HepG2 (cell line): Measurements from ENCODE around the gene PRPF18. TPM values are rescaled to one million over a fixed set of nuclear protein-coding genes. Genes with fewer than 3 reads are reported as not detected.

Experiments used
- ATAC-seq: fragments of 200-7000 bp; cut with Tn5 transposase; 3 replicates; pipeline ENCODE4 v1.9.1; 2020; ENCODE audit warnings: mild to moderate bottlenecking, moderate library complexity
- BruUV-seq: library from RNA; stranded (reverse); fragments of 400-500 nt; replicated peaks from 2 replicates; lab custom pipeline; 2021; lab: Mats Ljungman, UMichigan
- CTCF ChIA-PET: fragments of 300-600 bp; formaldehyde crosslinking; extraction: SDS; loops from one replicate; lab custom pipeline; 2021; ENCODE audit warnings: low total read pairs, inconsistent platforms, low intra/inter-chr PET ratio; lab: Yijun Ruan, JAX
- POLR2A ChIA-PET: fragments of 350-600 bp; sonication (Branson Sonifier 250); formaldehyde crosslinking; loops from one replicate; lab custom pipeline; 2020; ENCODE audit warnings: antibody characterized with exemption, inconsistent platforms; lab: Yijun Ruan, JAX
- DNase-seq: peaks from one replicate; pipeline ENCODE4 v3.0.0-alpha.2; 2015; ENCODE audit warnings: low spot score
- FAIRE-seq: peaks from 3 replicates; lab custom pipeline; 2011; peaks lifted over from hg19 to GRCh38; lab: Jason Lieb, UNC
- H2AFZ ChIP-seq: one replicate; pipeline ENCODE4 v1.6.1; 2011; ENCODE audit warnings: low read length, inconsistent platforms
- H3K27ac ChIP-seq: fragments of 300-600 bp; 3 replicates; pipeline ENCODE4 v1.8.0; 2011; ENCODE audit warnings: mixed run types, mild to moderate bottlenecking, mixed read lengths, low read length, inconsistent platforms; ENCODE audit not compliant: insufficient read depth; ENCODE audit errors: extremely low read length
- H3K27me3 ChIP-seq, 2 experiments: fragments of 200-600 bp in 1 of 2; 2 replicates in 1 of 2; 3 replicates in 1 of 2; pipeline versions ENCODE4 v1.6.0 to v1.8.0; 2011; ENCODE audit warnings: low read length in 2 of 2, mild to moderate bottlenecking in 2 of 2, moderate library complexity in 2 of 2, inconsistent platforms in 1 of 2; ENCODE audit not compliant: insufficient read depth in 2 of 2, control insufficient read depth in 1 of 2
- H3K36me3 ChIP-seq, 2 experiments: fragments of 200-600 bp in 1 of 2; replicated peaks in 1 of 2; 2 replicates in 1 of 2; 3 replicates in 1 of 2; pipeline versions ENCODE4 v1.5.1 to v1.8.0; 2011; ENCODE audit warnings: low read length in 2 of 2, inconsistent platforms in 1 of 2; ENCODE audit not compliant: insufficient read depth in 2 of 2, control insufficient read depth in 1 of 2
- H3K4me1 ChIP-seq: 2 replicates; pipeline ENCODE4 v1.5.1; 2012; ENCODE audit warnings: low read length, inconsistent platforms; ENCODE audit not compliant: insufficient read depth
- H3K4me2 ChIP-seq: 2 replicates; pipeline ENCODE4 v1.6.0; 2011; ENCODE audit warnings: low read depth, low read length, inconsistent platforms
- H3K4me3 ChIP-seq, 3 experiments: fragments of 200-600 bp in 1 of 3; sonication (generic), shearing (Covaris generic) in 1 of 3; replicated peaks in 1 of 3; 2 replicates each; pipeline ENCODE4 v1.5.1; 2011 to 2016; ENCODE audit warnings: low read length in 3 of 3, inconsistent platforms in 2 of 3, low read depth in 2 of 3, mild to moderate bottlenecking in 2 of 3, control low read depth in 1 of 3, mixed read lengths in 1 of 3; ENCODE audit not compliant: insufficient read depth in 1 of 3
- H3K79me2 ChIP-seq: one replicate; pipeline ENCODE4 v1.6.1; 2011; ENCODE audit warnings: low read length, inconsistent platforms; ENCODE audit not compliant: insufficient read depth
- H3K9ac ChIP-seq: 2 replicates; pipeline ENCODE4 v1.6.0; 2011; ENCODE audit warnings: mild to moderate bottlenecking, low read depth, low read length, inconsistent platforms; ENCODE audit not compliant: insufficient read depth
- H3K9me3 ChIP-seq: 2 replicates; pipeline ENCODE4 v1.5.1; 2012; ENCODE audit warnings: mild to moderate bottlenecking, low read length
- H4K20me1 ChIP-seq: 2 replicates; pipeline ENCODE4 v1.6.0; 2011; ENCODE audit warnings: inconsistent platforms, mild to moderate bottlenecking, low read length, moderate library complexity; ENCODE audit not compliant: insufficient read depth
- DR1 ChIP-seq: sonication (generic); formaldehyde crosslinking; IDR thresholded peaks from 2 replicates; pipeline ENCODE4 v1.8.0; 2021; ENCODE audit warnings: mild to moderate bottlenecking, missing genetic modification reagents, inconsistent platforms
- FOSL2 ChIP-seq: sonication (generic); formaldehyde crosslinking; IDR thresholded peaks from 2 replicates; pipeline ENCODE4 v1.4.0; 2020; ENCODE audit warnings: missing genetic modification reagents
- KDM6A ChIP-seq: IDR thresholded peaks from 2 replicates; pipeline ENCODE4 v1.6.1; 2016; ENCODE audit warnings: low read depth
- MBNL3 ChIP-seq: fragments of 250-450 bp; sonication (Bioruptor Pico); conservative IDR thresholded peaks from 2 replicates; pipeline ENCODE4 v1.8.0; 2022; ENCODE audit warnings: mild to moderate bottlenecking, inconsistent platforms
- NR2F1 ChIP-seq, 2 experiments: fragments of 450-650 bp in 1 of 2; formaldehyde crosslinking in 1 of 2; IDR thresholded peaks; 2 replicates each; pipeline versions ENCODE4 v1.5.0 to v1.6.1; 2016 to 2020; ENCODE audit warnings: mild to moderate bottlenecking in 1 of 2, missing compliant biosample characterization in 1 of 2, missing genetic modification reagents in 1 of 2, moderate library complexity in 1 of 2
- POLR2AphosphoS5 ChIP-seq: IDR thresholded peaks from 2 replicates; pipeline ENCODE4 v1.6.1; 2012; ENCODE audit warnings: low read depth, low read length
- SOX13 ChIP-seq, 3 experiments: fragments of 450-650 bp in 1 of 3; sonication (generic) in 1 of 3; formaldehyde crosslinking in 1 of 3; IDR thresholded peaks in 2 of 3; conservative IDR thresholded peaks in 1 of 3; 2 replicates each; pipeline versions ENCODE4 v1.5.0 to v1.6.1; 2016 to 2020; ENCODE audit warnings: antibody characterized with exemption in 1 of 3, mild to moderate bottlenecking in 1 of 3, missing compliant biosample characterization in 1 of 3, missing genetic modification reagents in 1 of 3, moderate library complexity in 1 of 3
- TAF15 ChIP-seq: fragments of 200-400 bp; formaldehyde crosslinking; IDR thresholded peaks from one replicate; pipeline ENCODE4 v1.6.1; 2018; ENCODE audit warnings: mild to moderate bottlenecking, low read depth, low read length; ENCODE audit not compliant: poor library complexity, severe bottlenecking
- XRCC5 ChIP-seq: fragments of 200-400 bp; formaldehyde crosslinking; optimal IDR thresholded peaks from 2 replicates; pipeline ENCODE3; 2017; ENCODE audit warnings: mild to moderate bottlenecking, low read length
- ZNF264 ChIP-seq: sonication (generic); formaldehyde crosslinking; IDR thresholded peaks from 2 replicates; pipeline ENCODE4 v1.4.0; 2020; ENCODE audit warnings: missing genetic modification reagents
- ZNF33B ChIP-seq: sonication (generic); formaldehyde crosslinking; IDR thresholded peaks from 2 replicates; pipeline ENCODE4 v1.5.1; 2020; ENCODE audit warnings: mild to moderate bottlenecking, missing genetic modification reagents
- ZNF883 ChIP-seq: sonication (generic); formaldehyde crosslinking; IDR thresholded peaks from 2 replicates; pipeline ENCODE4 v1.5.1; 2020; ENCODE audit warnings: mild to moderate bottlenecking, missing genetic modification reagents; ENCODE audit errors: not compliant biosample characterization
- in situ Hi-C: cut with HindIII; loops from 2 replicates; pipeline ENCODE4 v1.10.0; 2017; ENCODE audit warnings: low pct_unique_long_range_greater_than_20kb; ENCODE audit not compliant: extremely low pct_ligation_motif_present
- intact Hi-C: fragments of 100-400 bp; cut with micrococcal nuclease; formaldehyde crosslinking; loops from one replicate; pipeline ENCODE4 v1.10.0; 2022; ENCODE audit not compliant: unreplicated experiment
- polyA plus RNA-seq, 8 experiments: library from polyadenylated mRNA; depleted of rRNA in 3 of 8; stranded (reverse) in 7 of 8; unstranded in 1 of 8; fragments of >200 nt; fragmentation: Illumina TruSeq in 4 of 8; extraction: Trizol in 4 of 8; gene quantifications; 2 replicates each; pipeline versions ENCODE4 v1.2.1 to v1.2.3, GENCODE V29; 2011 to 2016; ENCODE audit warnings: low read depth in 4 of 8, missing spikeins in 1 of 8, mixed read lengths in 1 of 8; ENCODE audit not compliant: insufficient read depth in 1 of 8
- total RNA-seq, 5 experiments: library from RNA; depleted of rRNA; stranded (reverse); fragments of >200 nt; fragmentation: Illumina TruSeq; extraction: Trizol; gene quantifications; 2 replicates each; pipeline ENCODE4 v1.2.3, GENCODE V29; 2016; ENCODE audit warnings: low read depth in 1 of 5
- TF ChIP-seq, protein P1 (sequence below): sonication (generic); formaldehyde crosslinking; IDR thresholded peaks from 2 replicates; pipeline ENCODE4 v1.5.0; 2020; ENCODE audit warnings: missing genetic modification reagents, mild to moderate bottlenecking, borderline replicate concordance
- TF ChIP-seq, protein P2 (sequence below): fragments of 450-650 bp; IDR thresholded peaks from 2 replicates; pipeline ENCODE4 v1.6.1; 2016
- TF ChIP-seq, protein P3 (sequence below): sonication (generic); formaldehyde crosslinking; IDR thresholded peaks from 2 replicates; pipeline ENCODE4 v1.8.0; 2023; ENCODE audit warnings: mild to moderate bottlenecking, missing genetic modification reagents
- TF ChIP-seq, protein P4 (sequence below): sonication (generic); formaldehyde crosslinking; IDR thresholded peaks from 2 replicates; pipeline ENCODE4 v1.4.0; 2020; ENCODE audit warnings: missing genetic modification reagents
- TF ChIP-seq, protein P5 (sequence below): sonication (generic); formaldehyde crosslinking; IDR thresholded peaks from 2 replicates; pipeline ENCODE4 v1.4.0; 2020; ENCODE audit warnings: missing genetic modification reagents

Gene PRPF18
- total and polyA plus RNA-seq, 2 of the 13 experiments (the other 11 are each of a cell fraction or from before 2014, with no cell fraction given), result 6.1 to 17.2 TPM

DNA sequence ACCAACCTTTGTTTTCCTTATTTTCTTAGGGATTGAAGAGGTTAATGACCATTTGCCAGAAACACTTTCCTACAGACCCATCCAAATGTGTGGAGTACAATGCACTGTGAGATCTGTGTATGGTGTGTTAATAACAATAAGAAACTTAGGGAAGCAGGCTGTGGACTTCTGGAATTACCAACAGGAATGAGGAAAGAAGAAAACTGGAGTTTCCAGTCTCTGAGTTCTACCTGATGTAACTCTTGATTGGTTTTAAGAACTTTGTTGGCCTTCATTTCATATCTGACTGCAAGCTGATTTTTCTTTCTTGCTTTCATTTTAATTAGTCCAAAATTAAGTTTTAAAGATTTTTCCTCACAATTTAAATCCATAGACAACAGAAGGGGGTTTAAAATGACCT lies 43.5 kb downstream of the PRPF18 start:
- intact Hi-C loops, result no loop called here
- in situ Hi-C loops, result no loop called here
- Histone ChIP-seq H3K4me3 (no peak overlapping the region), H2AFZ (no peak overlapping the region), H4K20me1 (no peaks in the 10 kb centered on the region), H3K4me1 (no peaks in the 10 kb centered on the region), H3K27ac (no peak overlapping the region), H3K36me3 (peaks cover 5% of the 10 kb centered on the region in 2 experiments; a peak in 4 of 5 replicates), H3K9me3 (no peaks in the 10 kb centered on the region), H3K4me2 (no peak overlapping the region), H3K9ac (no peak overlapping the region), H3K27me3 (no peaks in the 10 kb centered on the region), H3K79me2 (no peaks in the 10 kb centered on the region)
- ATAC-seq (no peak), DNase-seq (no peak), FAIRE-seq (no peak)
- BruUV-seq, result no TSS peak
- ChIA-PET POLR2A (no interaction called here), CTCF (no interaction called here)
- TF ChIP-seq ZNF883, result no peak
- TF ChIP-seq SOX13 (IDR thresholded peaks at IDR 0.05), result no peak
- TF ChIP-seq SOX13 (CRISPR knock-in tag; conservative IDR thresholded peaks at IDR 0.05 in 1 of 2, IDR thresholded peaks at IDR 0.05 in 1 of 2), result no peak
- no peak for TF ChIP-seq ZNF33B (CRISPR knock-in tag)
- TF ChIP-seq ZNF264, result no peak
- TF ChIP-seq, protein P1, sequence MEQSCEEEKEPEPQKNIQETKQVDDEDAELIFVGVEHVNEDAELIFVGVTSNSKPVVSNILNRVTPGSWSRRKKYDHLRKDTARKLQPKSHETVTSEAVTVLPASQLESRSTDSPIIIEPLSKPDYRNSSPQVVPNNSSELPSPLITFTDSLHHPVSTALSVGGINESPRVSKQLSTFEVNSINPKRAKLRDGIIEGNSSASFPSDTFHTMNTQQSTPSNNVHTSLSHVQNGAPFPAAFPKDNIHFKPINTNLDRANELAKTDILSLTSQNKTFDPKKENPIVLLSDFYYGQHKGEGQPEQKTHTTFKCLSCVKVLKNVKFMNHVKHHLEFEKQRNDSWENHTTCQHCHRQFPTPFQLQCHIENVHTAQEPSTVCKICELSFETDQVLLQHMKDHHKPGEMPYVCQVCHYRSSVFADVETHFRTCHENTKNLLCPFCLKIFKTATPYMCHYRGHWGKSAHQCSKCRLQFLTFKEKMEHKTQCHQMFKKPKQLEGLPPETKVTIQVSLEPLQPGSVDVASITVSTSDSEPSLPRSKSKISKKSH, result no peak
- TF ChIP-seq DR1 (CRISPR knock-in tag), result no peak
- TF ChIP-seq FOSL2, result no peak
- no peak for TF ChIP-seq TAF15
- no peak for TF ChIP-seq NR2F1 (CRISPR knock-in tag; IDR thresholded peaks at IDR 0.05)
- TF ChIP-seq MBNL3 (CRISPR knock-in tag), result no peak
- TF ChIP-seq POLR2AphosphoS5, result no peak
- TF ChIP-seq, protein P2, sequence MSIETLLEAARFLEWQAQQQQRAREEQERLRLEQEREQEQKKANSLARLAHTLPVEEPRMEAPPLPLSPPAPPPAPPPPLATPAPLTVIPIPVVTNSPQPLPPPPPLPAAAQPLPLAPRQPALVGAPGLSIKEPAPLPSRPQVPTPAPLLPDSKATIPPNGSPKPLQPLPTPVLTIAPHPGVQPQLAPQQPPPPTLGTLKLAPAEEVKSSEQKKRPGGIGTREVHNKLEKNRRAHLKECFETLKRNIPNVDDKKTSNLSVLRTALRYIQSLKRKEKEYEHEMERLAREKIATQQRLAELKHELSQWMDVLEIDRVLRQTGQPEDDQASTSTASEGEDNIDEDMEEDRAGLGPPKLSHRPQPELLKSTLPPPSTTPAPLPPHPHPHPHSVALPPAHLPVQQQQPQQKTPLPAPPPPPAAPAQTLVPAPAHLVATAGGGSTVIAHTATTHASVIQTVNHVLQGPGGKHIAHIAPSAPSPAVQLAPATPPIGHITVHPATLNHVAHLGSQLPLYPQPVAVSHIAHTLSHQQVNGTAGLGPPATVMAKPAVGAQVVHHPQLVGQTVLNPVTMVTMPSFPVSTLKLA, result no peak
- TF ChIP-seq KDM6A, result no peak
- no peak for TF ChIP-seq XRCC5
- TF ChIP-seq, protein P3, sequence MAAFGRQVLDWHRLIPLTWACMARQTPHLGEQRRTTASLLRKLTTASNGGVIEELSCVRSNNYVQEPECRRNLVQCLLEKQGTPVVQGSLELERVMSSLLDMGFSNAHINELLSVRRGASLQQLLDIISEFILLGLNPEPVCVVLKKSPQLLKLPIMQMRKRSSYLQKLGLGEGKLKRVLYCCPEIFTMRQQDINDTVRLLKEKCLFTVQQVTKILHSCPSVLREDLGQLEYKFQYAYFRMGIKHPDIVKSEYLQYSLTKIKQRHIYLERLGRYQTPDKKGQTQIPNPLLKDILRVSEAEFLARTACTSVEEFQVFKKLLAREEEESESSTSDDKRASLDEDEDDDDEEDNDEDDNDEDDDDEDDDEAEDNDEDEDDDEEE (CRISPR knock-in tag), result no peak
- TF ChIP-seq, protein P4, sequence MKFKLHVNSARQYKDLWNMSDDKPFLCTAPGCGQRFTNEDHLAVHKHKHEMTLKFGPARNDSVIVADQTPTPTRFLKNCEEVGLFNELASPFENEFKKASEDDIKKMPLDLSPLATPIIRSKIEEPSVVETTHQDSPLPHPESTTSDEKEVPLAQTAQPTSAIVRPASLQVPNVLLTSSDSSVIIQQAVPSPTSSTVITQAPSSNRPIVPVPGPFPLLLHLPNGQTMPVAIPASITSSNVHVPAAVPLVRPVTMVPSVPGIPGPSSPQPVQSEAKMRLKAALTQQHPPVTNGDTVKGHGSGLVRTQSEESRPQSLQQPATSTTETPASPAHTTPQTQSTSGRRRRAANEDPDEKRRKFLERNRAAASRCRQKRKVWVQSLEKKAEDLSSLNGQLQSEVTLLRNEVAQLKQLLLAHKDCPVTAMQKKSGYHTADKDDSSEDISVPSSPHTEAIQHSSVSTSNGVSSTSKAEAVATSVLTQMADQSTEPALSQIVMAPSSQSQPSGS, result no peak
- TF ChIP-seq, protein P5, sequence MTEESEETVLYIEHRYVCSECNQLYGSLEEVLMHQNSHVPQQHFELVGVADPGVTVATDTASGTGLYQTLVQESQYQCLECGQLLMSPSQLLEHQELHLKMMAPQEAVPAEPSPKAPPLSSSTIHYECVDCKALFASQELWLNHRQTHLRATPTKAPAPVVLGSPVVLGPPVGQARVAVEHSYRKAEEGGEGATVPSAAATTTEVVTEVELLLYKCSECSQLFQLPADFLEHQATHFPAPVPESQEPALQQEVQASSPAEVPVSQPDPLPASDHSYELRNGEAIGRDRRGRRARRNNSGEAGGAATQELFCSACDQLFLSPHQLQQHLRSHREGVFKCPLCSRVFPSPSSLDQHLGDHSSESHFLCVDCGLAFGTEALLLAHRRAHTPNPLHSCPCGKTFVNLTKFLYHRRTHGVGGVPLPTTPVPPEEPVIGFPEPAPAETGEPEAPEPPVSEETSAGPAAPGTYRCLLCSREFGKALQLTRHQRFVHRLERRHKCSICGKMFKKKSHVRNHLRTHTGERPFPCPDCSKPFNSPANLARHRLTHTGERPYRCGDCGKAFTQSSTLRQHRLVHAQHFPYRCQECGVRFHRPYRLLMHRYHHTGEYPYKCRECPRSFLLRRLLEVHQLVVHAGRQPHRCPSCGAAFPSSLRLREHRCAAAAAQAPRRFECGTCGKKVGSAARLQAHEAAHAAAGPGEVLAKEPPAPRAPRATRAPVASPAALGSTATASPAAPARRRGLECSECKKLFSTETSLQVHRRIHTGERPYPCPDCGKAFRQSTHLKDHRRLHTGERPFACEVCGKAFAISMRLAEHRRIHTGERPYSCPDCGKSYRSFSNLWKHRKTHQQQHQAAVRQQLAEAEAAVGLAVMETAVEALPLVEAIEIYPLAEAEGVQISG (CRISPR knock-in tag), result no peak
